Uterus (tissue), 4 donors: ENCODE results near the gene SHROOM2. TPM values are rescaled to one million over a fixed set of nuclear protein-coding genes. Genes with fewer than 3 reads are reported as not detected.

ENCODE experiments used
- DNase-seq, 2 donors: peaks; one replicate each; pipeline ENCODE4 v3.0.0-alpha.2; 2019 to 2020
- H3K27ac ChIP-seq, 2 donors: fragments of 200-600 bp; sonication (generic); 1 replicate in 1 of 2; 2 replicates in 1 of 2; pipeline ENCODE4 v1.5.1; 2016 to 2018
- H3K27me3 ChIP-seq, 2 donors: fragments of 200-600 bp; sonication (generic); one replicate each; pipeline ENCODE4 v1.5.1; 2018 to 2019; ENCODE audit warnings: control low read depth in 1 of 2
- H3K36me3 ChIP-seq, 2 donors: fragments of 200-600 bp; sonication (generic); one replicate each; pipeline ENCODE4 v1.5.1; 2019; ENCODE audit warnings: control low read depth in 1 of 2
- H3K4me1 ChIP-seq, 2 donors: fragments of 200-600 bp; sonication (generic); one replicate each; pipeline ENCODE4 v1.5.1; 2018 to 2019; ENCODE audit warnings: control low read depth in 1 of 2
- H3K4me3 ChIP-seq, 2 donors: fragments of 200-600 bp; sonication (generic); 1 replicate in 1 of 2; 2 replicates in 1 of 2; pipeline ENCODE4 v1.5.1; 2018 to 2019; ENCODE audit warnings: mild to moderate bottlenecking in 1 of 2
- H3K9me3 ChIP-seq, 2 donors: fragments of 200-600 bp; sonication (generic); one replicate each; pipeline ENCODE4 v1.5.1; 2019; ENCODE audit warnings: control low read depth in 1 of 2
- CTCF ChIP-seq, 4 experiments: fragments of 200-600 bp in 2 of 4; fragments of 450-650 bp in 2 of 4; sonication (generic) in 2 of 4; IDR thresholded peaks; one replicate each; pipeline ENCODE4 v1.5.1; 2016 to 2019; ENCODE audit warnings: antibody characterized with exemption in 4 of 4, mild to moderate bottlenecking in 2 of 4, moderate library complexity in 1 of 4
- POLR2A ChIP-seq, 2 donors: fragments of 450-650 bp; IDR thresholded peaks; one replicate each; pipeline ENCODE4 v1.6.1; 2016; ENCODE audit warnings: antibody characterized with exemption in 2 of 2, mild to moderate bottlenecking in 1 of 2, moderate library complexity in 1 of 2
- intact Hi-C: fragments of 100-400 bp; cut with DNase I; formaldehyde crosslinking; loops from one replicate; pipeline ENCODE4 v1.15.1; 2023; ENCODE audit warnings: low total_unique reads
- total RNA-seq, 4 donors: library from RNA; depleted of rRNA in 3 of 4; stranded (reverse); fragments of >200 nt in 3 of 4; gene quantifications; one replicate each; pipeline versions ENCODE4 v1.1.0 to v1.2.4, GENCODE V29; 2014 to 2023
- donor health status: DM: yes; HTN: yes; CAD: no.

The SHROOM2 gene
- total RNA-seq, 4 donors from 2014 or later: 3.5 to 8.7 (median 4.8) TPM

GRCh38 chrX:9860826-9861225, 74.6 kb downstream of the SHROOM2 start:
- H3K27ac ChIP-seq: no peak overlapping the region
- H3K4me1 ChIP-seq: no peaks in the 10 kb centered on the region
- no peaks in the 10 kb centered on the region for H3K9me3 ChIP-seq
- DNase-seq: no peak
- H3K36me3 ChIP-seq: no peaks in the 10 kb centered on the region
- H3K27me3 ChIP-seq: no peaks in the 10 kb centered on the region
- no peak for TF ChIP-seq POLR2A (IDR thresholded peaks at IDR 0.05)
- no peak for TF ChIP-seq CTCF (IDR thresholded peaks at IDR 0.05)
- no peak overlapping the region for H3K4me3 ChIP-seq
- intact Hi-C loops: no loop called here

DNA sequence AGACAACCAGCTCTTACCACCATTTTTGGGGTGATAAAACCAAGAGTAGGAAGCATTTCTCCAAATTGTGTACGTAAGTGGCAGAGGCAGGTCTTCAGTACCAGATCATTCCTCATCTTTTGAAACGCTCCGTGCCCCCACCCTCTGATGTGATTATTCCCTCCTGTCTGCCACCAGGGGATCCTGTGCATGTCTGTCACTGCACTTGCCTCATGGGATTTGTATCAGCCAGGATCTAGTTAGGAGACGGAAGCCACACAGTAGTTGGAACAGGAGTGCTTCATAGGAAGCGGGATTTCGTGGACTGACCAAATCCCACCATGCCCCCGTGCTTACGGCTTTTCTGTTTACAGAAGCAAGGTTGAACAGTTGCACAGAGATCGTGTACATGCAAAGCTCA, 75.5 kb downstream of the SHROOM2 start:
- Histone ChIP-seq H3K36me3 (no peaks in the 10 kb centered on the region), H3K27ac (no peak overlapping the region), H3K4me3 (no peak overlapping the region), H3K9me3 (no peaks in the 10 kb centered on the region), H3K4me1 (no peaks in the 10 kb centered on the region), H3K27me3 (no peaks in the 10 kb centered on the region)
- DNase-seq: no peak
- no peak for TF ChIP-seq CTCF (IDR thresholded peaks at IDR 0.05)
- no peak for TF ChIP-seq POLR2A (IDR thresholded peaks at IDR 0.05)
- intact Hi-C loops: no loop called here

- Histone ChIP-seq H3K36me3 (no peaks in the 10 kb centered on the region), H3K4me1 (no peaks in the 10 kb centered on the region), H3K27me3 (no peaks in the 10 kb centered on the region), H3K4me3 (no peak overlapping the region), H3K9me3 (no peaks in the 10 kb centered on the region), H3K27ac (no peak overlapping the region)
- TF ChIP-seq POLR2A (IDR thresholded peaks at IDR 0.05) (no peak), CTCF (IDR thresholded peaks at IDR 0.05) (no peak)
- intact Hi-C loops: no loop called here
- DNase-seq: no peak
These were observed 76.3 kb downstream of the SHROOM2 start for GRCh38 chrX:9862525-9862924.

- H3K27me3 ChIP-seq: no peaks in the 10 kb centered on the region
- no peaks in the 10 kb centered on the region for H3K9me3 ChIP-seq
- intact Hi-C loops: no loop called here
- H3K27ac ChIP-seq: no peak overlapping the region
- no peak for DNase-seq
- H3K4me3 ChIP-seq: no peak overlapping the region
- H3K4me1 ChIP-seq: no peaks in the 10 kb centered on the region
- no peaks in the 10 kb centered on the region for H3K36me3 ChIP-seq
- TF ChIP-seq POLR2A (IDR thresholded peaks at IDR 0.05) (no peak), CTCF (IDR thresholded peaks at IDR 0.05) (no peak)
These were observed 76.7 kb downstream of the SHROOM2 start for GRCh38 chrX:9862953-9863352.

DNA sequence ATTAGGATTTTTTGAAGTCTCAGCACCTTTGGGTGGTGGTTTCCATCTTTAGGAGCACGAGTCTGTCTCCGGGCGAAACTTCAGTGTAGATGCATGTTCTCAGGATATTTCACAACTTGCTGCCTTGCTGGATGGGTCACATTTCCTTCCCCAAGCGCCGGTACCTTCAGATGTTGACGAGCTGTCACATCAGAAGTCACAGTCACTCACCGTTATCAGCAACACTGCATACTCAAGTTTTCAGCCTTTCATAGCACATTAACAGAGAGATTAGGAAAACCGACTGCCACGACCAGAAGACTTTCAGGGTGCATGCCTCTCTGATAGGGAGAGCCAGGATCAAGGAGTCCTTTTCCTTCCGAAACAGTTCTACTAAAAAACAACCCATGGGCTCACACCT, 77.8 kb downstream of the SHROOM2 start:
- no peaks in the 10 kb centered on the region for H3K36me3 ChIP-seq
- no peaks in the 10 kb centered on the region for H3K9me3 ChIP-seq
- no peak for TF ChIP-seq CTCF (IDR thresholded peaks at IDR 0.05)
- TF ChIP-seq POLR2A (IDR thresholded peaks at IDR 0.05): no peak
- H3K27ac ChIP-seq: no peak overlapping the region
- H3K4me1 ChIP-seq: no peaks in the 10 kb centered on the region
- intact Hi-C loops: no loop called here
- no peak for DNase-seq
- no peaks in the 10 kb centered on the region for H3K27me3 ChIP-seq
- no peak overlapping the region for H3K4me3 ChIP-seq
